Activated CD4-positive, CD25-positive, alpha-beta regulatory T cell (primary cell): ENCODE data around the gene DIS3L.
"Not testable (repeated sequence)": the region's sequence is repeated elsewhere in the genome, so short reads cannot be mapped to it uniquely, and the experiment has no call there.

Experiments
- DNase-seq, 4 experiments: peaks; one replicate each; lab custom pipeline; 2025; lab: John Stamatoyannopoulos, UW

The DIS3L gene

DNA sequence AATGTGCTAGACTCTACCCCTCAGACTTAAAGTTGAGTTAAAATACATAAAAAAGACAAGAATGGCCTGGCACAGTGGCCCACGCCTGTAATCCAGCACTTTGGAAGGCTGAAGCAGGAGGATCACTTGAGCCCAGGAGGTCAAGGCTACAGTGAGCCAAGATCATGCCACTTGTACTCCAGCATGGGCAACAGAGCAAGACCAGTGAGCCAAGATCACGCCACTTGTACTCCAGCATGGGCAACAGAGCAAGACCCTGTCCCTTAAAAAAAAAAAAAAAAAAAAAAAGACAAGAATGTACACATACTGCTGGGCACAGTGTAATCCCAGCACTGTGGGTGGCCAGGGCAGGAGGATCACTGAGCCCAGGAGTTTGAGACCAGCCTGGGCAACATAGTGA lies 17.4 kb downstream of the DIS3L start:
- no peak for DNase-seq

DNA sequence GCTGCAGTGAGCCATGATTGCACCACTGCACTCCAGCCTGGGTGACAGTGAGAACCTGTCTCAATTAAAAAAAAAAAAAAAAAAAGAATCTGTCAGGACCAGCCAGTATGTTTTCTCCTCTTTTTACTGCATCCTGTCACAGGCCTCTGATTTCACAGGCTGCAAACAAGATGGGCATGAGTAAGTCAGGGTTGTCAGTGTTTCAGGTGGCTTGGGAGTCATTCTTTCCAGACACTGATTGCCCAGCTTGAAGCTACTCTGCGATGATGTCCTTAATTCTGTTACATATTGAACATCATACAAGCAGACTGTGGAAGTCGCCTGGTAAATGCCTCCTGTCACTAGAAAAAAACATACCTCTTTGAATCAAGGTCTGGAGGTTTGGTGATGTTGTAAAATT lies 18.8 kb downstream of the DIS3L start:
- DNase-seq, result no peak

DNA sequence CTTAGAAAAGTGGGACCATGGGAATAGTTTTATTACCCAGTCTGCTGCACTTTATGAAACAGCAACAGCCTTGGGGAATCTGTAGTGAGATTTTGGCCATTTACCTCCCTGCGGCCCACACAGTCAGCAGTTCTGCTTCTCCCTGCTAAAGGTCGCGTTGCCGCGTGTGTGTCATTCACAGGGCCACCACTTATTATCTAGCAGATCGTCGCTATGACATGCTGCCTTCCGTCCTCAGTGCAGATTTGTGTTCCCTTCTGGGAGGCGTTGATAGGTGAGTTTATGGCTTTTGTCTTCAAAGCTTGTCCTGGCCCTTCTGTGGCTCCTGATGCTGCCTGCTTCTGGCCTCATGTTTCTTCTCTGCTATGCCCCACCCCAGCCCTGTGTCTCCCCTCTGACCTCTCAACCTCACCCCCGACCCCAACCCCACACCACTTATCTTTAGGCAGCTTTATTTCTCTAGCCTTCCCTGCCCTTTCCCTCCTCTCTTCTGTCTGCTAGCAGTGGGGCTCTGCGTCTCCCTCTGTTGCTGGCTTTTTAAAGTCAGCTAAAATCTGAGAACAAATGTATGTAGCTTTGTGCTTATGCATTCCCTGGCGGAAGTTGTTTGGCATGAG lies 30.1 kb downstream of the DIS3L start:
- DNase-seq, result no peak

DNA sequence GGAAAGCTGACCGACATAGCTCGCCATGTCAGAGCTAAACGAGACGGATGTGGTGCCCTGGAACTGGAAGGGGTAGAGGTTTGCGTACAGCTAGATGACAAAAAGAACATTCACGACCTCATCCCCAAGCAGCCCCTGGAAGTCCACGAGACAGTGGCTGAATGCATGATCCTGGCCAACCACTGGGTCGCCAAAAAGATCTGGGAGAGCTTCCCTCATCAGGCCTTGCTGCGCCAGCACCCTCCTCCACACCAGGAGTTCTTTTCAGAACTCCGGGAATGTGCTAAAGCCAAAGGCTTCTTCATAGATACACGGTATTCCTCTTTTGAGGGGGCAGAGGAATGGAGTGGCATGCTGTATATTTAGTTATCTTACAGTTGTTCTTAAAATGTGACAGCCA lies 32.7 kb downstream of the DIS3L start:
- DNase-seq, result no peak

DNA sequence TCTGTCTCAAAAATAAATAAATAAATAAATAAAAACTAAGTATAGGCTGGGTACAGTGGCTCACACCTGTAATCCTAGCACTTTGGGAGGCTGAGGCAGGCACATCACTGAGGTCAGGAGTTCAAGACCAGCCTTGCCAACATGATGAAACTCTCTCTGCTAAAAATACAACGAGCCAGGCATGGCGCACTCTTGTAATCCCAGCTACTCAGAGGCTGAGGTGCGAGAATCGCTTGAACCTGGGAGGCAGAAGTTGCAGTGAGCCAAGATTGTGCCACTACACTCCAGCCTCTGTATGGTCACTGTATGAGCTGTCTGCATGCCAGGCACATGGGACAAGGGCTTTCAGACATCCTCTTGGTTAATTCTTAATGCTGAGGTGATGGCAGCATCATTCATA lies 34.4 kb downstream of the DIS3L start:
- no peak for DNase-seq

DNA sequence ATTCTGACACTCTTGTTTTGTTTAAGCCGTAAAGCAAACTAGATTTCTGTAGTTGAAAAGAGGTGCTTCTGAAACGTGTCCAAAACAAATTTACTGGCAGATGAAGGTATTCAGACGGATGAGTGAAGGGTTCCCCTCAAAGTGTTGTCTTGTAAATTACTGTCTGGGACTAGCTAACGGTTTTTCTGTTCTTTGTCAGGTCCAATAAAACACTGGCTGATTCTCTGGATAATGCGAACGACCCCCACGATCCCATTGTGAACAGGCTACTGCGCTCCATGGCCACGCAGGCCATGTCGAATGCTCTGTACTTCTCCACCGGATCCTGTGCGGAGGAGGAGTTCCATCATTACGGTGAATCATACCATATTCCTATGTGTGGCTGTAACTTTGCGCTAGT lies 35.4 kb downstream of the DIS3L start:
- DNase-seq, result no peak

DNA sequence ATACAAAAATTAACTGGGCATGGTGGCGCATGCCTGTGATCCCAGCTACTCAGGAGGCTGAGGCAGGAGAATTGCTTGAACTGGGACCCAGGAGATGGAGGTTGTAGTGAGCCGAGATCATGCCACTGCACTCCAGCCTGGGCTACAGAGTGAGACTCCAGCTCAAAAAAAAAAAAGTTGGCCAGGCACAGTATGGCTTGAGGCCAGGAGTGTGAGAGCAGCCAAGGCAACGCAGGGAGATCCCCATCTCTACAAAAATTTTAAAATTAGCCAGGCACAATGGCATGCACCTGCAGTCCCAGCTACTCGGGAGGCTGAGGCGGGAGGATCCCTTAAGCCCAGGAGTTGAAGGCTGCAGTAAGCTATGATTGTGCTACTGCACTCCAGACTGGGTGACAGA lies 55.2 kb downstream of the DIS3L start:
- DNase-seq, result not testable (repeated sequence)

DNA sequence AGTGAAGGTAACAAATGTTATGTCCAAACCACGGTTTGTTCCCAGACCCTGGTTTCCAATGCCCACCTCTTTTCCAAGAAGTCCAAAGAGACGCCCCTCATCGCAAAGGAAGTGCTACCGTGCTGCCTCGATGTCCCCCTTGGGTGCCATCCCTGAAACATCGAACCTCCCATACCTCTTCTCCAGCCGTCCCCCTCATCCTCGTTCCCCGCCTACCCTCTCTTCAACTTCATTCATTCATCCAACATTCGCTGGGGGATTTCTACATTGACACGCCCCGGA lies 62.6 kb downstream of the DIS3L start:
- DNase-seq, result no peak

DNA sequence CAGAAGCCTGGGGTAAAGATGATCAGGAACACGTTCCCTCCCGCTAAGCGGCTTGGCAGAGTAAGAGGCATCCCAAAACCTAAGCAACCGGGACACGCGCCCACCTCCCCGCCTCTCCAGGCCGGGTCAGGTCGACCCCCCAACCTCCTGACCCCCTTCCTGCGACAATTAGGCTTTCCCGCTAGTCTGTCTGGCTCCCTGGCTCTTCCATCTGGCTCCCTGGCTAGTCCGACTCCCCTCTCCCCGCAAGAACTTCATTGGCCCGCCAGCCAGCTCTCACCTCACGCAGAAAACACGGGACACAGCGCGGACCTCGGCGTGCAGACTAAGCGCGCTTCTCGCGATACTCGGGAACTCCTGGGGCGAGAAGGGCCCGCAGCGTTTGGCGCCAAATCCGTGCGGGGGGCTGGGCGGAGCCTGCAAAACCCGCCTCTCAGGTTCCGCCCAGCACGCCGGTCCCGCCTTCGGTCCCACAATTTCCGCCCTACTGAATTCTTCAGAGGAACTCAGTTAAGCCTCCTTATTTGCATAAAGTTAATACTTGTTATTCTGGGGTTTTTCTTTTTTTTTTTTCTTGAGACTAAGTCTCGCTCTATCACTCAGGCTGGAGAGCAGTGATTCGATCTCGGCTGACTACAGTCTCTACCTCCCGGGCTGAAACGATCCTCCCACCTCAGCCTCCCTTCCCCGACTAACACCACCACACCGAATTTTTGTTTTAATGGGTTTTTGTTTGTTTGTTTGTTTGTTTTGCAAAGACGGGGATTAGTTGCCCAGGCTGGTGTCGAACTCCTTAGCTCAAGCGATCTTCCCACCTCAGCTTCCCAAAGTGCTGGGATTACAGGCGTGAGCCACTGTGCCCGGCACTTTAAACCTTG lies 63.2 kb downstream of the DIS3L start, which contains the start of gene TIPIN:
TSS of gene TIPIN (minus strand) at position 327 of the 878 bp plus-strand sequence. CDS start 3,738 bp downstream, outside the sequence.
- DNase-seq, result peak; percentile 89 to 96 (median 95)

DNA sequence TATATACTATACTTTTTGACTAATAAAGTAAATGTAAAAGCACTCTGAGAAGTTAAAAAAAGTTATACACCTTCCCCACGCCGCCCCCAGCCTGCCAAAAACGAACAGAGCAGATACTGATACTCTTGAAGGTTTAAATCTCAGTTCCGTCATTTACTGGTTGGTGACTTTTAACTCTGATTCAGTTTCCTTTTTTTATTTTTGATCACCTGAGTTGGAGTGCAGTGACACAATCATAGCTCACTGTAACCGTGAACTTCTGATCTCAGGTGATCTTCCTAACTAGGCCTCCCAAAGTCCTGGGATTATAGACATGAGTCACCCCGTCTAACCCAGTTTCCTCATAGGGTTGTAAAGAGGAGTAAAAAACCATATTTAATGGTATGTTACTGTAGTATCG lies 66.4 kb downstream of the DIS3L start:
- no peak for DNase-seq

DNA sequence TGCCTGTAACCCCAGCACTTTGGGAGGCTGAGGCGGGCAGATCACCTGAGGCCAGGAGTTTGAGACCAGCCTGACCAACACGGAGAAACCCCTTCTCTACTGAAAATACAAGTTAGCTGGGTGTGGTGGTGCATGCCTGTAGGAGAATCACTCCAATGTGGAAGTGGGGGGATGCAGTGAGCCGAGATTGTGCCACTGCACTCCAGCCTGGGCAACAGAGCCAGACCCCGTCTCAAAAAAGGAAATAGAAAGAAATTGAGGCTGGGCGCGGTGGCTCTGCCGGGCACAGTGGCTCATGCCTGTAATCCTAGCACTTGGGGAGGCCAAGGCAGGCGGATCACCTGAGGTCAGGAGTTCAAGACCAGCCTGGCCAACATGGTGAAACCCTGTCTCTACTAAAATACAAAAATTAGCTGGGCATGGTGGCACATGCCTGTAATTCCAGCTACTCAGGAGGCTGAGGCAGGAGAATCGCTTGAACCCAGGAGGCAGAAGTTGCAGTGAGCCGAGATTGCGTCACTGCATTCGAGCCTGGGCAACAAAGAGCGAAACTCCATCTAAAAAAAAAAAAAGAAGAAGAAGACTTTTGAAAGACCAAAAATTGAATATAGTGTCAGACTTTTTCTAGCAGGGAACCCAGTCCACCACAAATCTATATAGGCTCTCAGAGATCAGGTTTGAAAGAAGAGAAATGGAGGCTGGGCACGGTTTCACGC lies 68.5 kb downstream of the DIS3L start:
- not testable (repeated sequence) for DNase-seq

DNA sequence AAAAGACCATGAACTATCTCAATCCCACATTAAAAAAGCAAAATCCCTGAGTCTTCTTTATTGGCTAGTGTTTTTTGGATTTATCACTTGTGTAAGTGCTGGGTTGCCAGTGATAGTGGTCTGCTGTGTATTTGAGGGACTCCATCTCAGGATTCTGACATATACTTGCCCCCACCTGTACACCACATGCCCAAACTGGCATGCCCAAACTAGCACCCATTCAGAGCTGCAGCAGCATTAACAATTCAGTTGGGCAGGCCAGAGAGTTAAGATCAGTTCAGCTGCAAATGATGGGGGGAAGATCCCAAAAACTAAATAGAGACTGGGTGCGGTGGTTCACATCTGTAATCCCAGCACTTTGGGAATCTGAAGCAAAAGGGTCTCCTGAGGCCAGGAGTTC lies 69.4 kb downstream of the DIS3L start:
- DNase-seq, result no peak

DNA sequence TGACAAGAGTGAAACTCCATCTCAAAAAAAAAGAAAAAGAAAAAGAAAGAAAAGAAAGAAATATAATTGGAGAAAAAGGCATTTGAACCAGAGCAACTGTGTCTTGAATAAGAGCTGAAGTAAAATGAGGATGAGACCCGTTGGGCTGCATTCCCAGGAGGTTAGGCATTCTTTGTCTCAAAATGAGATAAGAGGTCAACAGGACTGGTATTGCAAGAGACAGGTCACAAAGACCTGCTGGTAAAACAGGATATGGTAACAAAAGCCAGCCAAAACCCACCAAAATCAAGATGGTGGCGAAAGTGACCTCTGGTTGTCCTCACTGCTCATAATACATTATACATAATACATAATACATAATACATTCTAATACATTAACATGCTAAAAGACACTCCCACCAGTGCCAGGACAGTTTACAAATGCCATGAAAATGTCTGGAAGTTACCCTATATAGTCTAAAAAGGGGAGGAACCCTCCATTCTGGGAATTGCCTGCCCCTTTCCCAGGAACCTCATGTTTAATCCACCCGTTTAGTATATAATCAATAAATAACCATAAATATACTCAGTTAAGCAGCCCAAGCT lies 71.7 kb downstream of the DIS3L start:
- no peak for DNase-seq

DNA sequence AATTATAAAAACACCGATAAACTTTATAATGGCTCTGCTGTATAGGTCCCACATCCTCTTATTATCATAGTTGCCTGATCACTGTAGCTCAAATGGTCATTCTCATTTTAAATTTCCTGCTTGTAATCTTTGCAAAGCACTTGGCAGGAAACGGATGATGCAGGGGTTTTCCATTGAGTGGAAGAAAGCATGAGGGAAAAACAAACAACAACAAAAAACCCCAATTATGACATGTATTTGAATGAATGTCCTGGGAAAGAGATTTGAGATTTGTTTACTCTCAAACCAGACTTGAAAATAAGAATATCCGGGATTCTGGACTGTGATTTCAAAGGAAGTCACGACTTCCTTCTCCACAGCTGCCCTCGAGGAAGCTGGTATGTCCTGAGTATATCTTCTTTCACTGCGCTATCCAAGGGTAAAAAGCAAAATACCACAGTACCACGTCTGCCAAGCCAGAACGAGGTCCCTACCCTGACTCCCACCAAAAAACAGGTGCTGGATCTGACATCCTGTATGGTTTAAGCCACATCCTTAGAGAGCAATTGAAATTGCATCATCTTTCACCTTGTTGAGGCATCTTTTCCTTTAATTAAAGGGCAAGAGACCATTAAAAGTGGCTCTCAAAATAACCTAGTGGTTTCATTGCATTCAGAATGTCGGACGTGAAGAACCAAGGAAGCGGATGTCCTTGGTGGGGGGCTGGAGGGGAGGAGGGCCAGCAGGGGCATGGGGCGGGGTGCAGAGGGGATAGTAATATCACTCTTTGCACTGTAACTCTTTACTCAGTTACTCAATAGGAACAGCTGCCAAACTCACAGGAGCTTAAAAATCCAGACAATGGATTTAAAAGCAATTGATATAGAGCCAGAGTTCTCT lies 76.6 kb downstream of the DIS3L start:
- DNase-seq, result no peak

DNA sequence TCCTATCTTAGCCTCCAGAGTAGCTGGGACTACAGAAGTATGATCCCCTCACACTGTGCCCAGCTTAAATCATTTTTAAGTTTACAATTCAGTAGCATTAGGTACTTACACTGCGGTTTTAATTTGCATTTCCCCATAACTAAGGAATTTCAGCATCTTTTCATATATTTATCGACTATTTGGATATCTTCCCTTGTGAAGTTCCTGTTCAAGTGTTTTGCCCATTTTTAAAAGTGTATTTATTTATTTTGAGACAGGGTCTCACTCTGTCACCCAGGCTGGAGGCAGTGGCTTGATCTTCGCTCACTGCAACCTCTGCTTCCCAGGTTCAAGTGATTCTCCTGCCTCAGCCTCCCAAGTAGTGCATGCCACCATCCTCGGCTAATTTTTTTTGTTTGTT lies 80.8 kb downstream of the DIS3L start:
- no peak for DNase-seq

DNA sequence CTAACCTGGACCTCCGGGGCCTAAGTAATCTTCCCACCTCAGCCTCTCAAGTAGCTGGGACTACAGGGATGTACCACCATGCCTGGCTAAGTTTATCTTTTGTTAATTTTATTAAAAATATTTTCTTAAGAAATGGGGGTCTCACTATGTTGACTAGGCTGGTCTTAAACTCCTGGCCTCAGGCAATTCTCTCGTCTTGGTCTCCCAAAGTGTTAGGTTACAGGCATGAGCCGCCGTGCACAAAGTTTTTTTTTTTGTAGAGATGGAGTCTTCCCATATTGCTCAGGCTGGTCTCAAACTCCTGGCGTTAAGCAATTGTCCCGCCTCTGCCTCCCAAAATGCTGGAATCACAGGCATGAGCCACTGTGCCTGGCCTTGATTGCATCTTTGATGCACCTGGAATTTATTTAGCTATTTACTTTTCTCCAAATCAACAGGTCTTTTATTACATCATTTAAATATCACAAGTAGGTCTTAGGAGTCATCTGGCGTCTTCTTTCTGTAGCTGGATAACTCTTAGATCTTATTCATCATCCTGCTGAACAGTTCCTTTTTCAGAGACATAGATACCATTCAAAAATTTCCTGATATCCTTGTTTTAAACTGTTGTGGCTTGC lies 85.6 kb downstream of the DIS3L start:
- no peak for DNase-seq

DNA sequence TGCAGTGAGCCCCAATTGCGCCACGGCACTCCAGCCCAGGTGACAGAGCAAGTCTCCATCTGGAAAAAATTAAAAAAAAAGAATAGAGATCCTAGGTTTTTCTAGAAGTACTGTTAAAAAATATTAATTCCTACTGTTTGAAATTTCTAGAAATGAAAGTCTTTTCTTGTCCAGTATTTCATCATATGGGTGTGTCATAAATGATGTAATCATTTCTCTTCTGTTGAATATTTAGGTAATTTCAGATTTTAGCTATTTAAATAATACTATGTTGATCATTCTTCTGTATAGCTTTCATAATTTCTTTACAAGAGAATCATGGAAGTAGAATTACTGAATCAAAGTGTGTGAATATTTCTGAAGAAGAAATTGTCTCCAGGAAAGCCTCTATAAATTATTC lies 88.0 kb downstream of the DIS3L start:
- not testable (repeated sequence) for DNase-seq
